Measurements from ENCODE around the gene CPN1. TPM values are rescaled to one million over a fixed set of nuclear protein-coding genes. Genes with fewer than 3 reads are reported as not detected.
"Not testable (repeated sequence)": the region's sequence is repeated elsewhere in the genome, so short reads cannot be mapped to it uniquely, and the experiment has no call there.

The CPN1 gene
- total RNA-seq: not detected

- DNase-seq: no peak
- H3K9me3 ChIP-seq: no peaks in the 10 kb centered on the region
- H3K4me1 ChIP-seq: no peaks in the 10 kb centered on the region
- H3K4me3 ChIP-seq: no peak within 1 kb of the TSS
- H3K36me3 ChIP-seq: no peaks in the 10 kb centered on the region
- no peak within 1 kb of the TSS for H3K27ac ChIP-seq
- H3K27me3 ChIP-seq: no peaks in the 10 kb centered on the region
- TF ChIP-seq CTCF (IDR thresholded peaks at IDR 0.05) (no peak), POLR2A (IDR thresholded peaks at IDR 0.05) (no peak)
Measured at GRCh38 chr10:100081075-100082001, at the start of gene CPN1. TSS of gene CPN1 (minus strand) at chr10:100081869. CDS start at chr10:100081625, 244 bp downstream.

- Histone ChIP-seq H3K36me3 (no peaks in the 10 kb centered on the region), H3K27me3 (no peaks in the 10 kb centered on the region), H3K4me1 (no peaks in the 10 kb centered on the region), H3K4me3 (no peak overlapping the region), H3K27ac (no peak overlapping the region), H3K9me3 (peaks cover 0 to 7% (median 0%) of the 10 kb centered on the region in 4 donors)
- no peak for TF ChIP-seq POLR2A (IDR thresholded peaks at IDR 0.05)
- TF ChIP-seq CTCF (IDR thresholded peaks at IDR 0.05): no peak
- no peak for DNase-seq
Measured at GRCh38 chr10:100130831-100131230, 49.2 kb upstream of the CPN1 start.

DNA sequence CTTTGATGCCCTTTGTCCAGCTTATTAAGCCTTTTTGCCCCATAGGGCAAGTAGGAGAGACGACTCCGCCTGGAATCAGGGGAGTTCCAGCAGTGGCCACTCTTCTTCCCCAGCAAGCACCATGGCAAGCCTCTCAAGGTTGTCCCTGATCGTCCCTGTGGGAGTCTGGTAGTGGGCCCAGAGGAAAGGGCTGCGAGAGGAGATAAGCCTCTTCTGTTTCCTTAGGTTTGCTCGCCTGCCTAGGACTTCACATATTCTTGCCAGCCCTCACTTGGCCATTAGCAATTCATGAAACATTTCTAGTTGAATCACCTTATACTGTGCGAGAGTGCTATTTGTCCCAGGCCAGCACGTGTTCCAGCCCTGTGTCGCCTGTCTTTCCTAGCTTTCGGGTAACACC lies 47.8 kb upstream of the CPN1 start:
- TF ChIP-seq CTCF (IDR thresholded peaks at IDR 0.05) (no peak), POLR2A (IDR thresholded peaks at IDR 0.05) (no peak)
- Histone ChIP-seq H3K27ac (no peak overlapping the region), H3K36me3 (no peaks in the 10 kb centered on the region), H3K4me3 (no peak overlapping the region), H3K27me3 (no peaks in the 10 kb centered on the region), H3K4me1 (no peaks in the 10 kb centered on the region), H3K9me3 (peaks cover 0 to 2% (median 0%) of the 10 kb centered on the region in 4 donors)
- no peak for DNase-seq

GRCh38 chr10:100128951-100129350 lies 47.3 kb upstream of the CPN1 start:
- H3K4me1 ChIP-seq: no peaks in the 10 kb centered on the region
- H3K36me3 ChIP-seq: no peaks in the 10 kb centered on the region
- no peak for DNase-seq
- no peak for TF ChIP-seq CTCF (IDR thresholded peaks at IDR 0.05)
- no peak for TF ChIP-seq POLR2A (IDR thresholded peaks at IDR 0.05)
- no peak overlapping the region for H3K27ac ChIP-seq
- H3K9me3 ChIP-seq: no peaks in the 10 kb centered on the region
- H3K4me3 ChIP-seq: no peak overlapping the region
- H3K27me3 ChIP-seq: no peaks in the 10 kb centered on the region

DNA sequence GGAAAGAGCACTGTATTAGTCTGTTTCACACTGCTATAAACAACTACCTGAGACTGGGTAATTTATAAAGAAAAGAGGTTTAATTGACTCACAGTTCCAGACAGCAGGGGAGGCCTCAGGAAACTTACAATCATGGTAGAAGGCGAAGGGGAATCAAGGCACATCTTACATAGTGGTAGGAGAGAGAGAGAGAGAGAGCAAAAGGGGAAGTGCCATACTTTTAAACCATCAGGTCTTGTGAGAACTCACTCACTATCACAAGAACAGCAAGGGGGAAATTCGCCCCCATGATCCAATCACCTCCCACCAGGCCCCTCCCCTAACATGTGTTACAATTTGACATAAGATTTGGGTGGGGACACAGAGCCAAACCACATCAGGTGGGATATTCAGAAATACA lies 43.7 kb upstream of the CPN1 start:
- DNase-seq, H3K27me3 ChIP-seq, H3K4me1 ChIP-seq, H3K9me3 ChIP-seq, H3K27ac ChIP-seq, H3K36me3 ChIP-seq, H3K4me3 ChIP-seq: not testable (repeated sequence)

DNA sequence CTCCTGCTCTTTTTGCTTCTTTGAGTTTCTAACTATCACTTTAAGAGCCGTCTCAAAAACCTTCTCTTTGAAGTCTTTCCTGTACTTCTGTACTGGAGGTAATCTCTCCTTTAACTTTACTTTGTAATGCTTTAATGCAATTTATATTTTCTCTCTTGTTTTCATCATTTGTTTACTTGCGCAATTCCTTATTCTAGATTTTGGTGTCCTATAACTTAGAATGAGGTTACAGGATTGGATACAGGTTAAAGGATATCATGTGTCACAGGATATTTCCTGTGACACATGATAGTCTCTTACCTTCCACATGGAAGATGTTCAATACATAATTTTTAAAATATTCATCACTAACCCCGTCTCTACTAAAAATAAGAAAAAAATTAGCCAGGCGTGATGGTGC lies 42.4 kb upstream of the CPN1 start:
- no peaks in the 10 kb centered on the region for H3K4me1 ChIP-seq
- H3K9me3 ChIP-seq: no peaks in the 10 kb centered on the region
- no peak overlapping the region for H3K4me3 ChIP-seq
- H3K27me3 ChIP-seq: no peaks in the 10 kb centered on the region
- TF ChIP-seq CTCF (IDR thresholded peaks at IDR 0.05): no peak
- TF ChIP-seq POLR2A (IDR thresholded peaks at IDR 0.05): no peak
- H3K27ac ChIP-seq: no peak overlapping the region
- H3K36me3 ChIP-seq: no peaks in the 10 kb centered on the region
- no peak for DNase-seq
